Prostate gland (tissue), 2 donors: ENCODE data around the gene ARMCX6.

Source experiments
- CTCF ChIP-seq, 4 experiments: fragments of 200-600 bp in 2 of 4; fragments of 450-650 bp in 2 of 4; sonication (generic) in 2 of 4; IDR thresholded peaks; 1 replicate in 3 of 4; 2 replicates in 1 of 4; pipeline ENCODE4 v1.5.1; 2016 to 2019; ENCODE audit warnings: antibody characterized with exemption in 4 of 4, mild to moderate bottlenecking in 2 of 4, moderate library complexity in 2 of 4
- POLR2A ChIP-seq: fragments of 450-650 bp; IDR thresholded peaks from one replicate; pipeline ENCODE4 v1.6.1; 2016; ENCODE audit warnings: antibody characterized with exemption, mild to moderate bottlenecking

GRCh38 chrX:101659601-101660063 is 41.8 kb upstream of the ARMCX6 start, which contains the start of gene ARMCX2:
- no peak for TF ChIP-seq CTCF (IDR thresholded peaks at IDR 0.05)
- peak; percentile 55 for TF ChIP-seq POLR2A
